DOHH2 (cell line): ENCODE measurements around the gene SMAD2.

Source experiments
- EZH2phosphoT487 ChIP-seq: fragments of 200-600 bp; sonication (generic); IDR thresholded peaks from 2 replicates; pipeline ENCODE4 v1.6.1; 2017; ENCODE audit warnings: borderline replicate concordance, mild to moderate bottlenecking, antibody characterized with exemption, low read length, moderate library complexity, mixed read lengths
- TF ChIP-seq, protein P1 (sequence below): fragments of 200-600 bp; sonication (generic); IDR thresholded peaks from one replicate; pipeline ENCODE4 v1.5.1; 2014; ENCODE audit warnings: antibody characterized with exemption, mild to moderate bottlenecking, low read depth, low read length; ENCODE audit not compliant: poor library complexity, severe bottlenecking

GRCh38 chr18:47898696-47899095 lies 31.8 kb downstream of the SMAD2 start:
- TF ChIP-seq, protein P1, sequence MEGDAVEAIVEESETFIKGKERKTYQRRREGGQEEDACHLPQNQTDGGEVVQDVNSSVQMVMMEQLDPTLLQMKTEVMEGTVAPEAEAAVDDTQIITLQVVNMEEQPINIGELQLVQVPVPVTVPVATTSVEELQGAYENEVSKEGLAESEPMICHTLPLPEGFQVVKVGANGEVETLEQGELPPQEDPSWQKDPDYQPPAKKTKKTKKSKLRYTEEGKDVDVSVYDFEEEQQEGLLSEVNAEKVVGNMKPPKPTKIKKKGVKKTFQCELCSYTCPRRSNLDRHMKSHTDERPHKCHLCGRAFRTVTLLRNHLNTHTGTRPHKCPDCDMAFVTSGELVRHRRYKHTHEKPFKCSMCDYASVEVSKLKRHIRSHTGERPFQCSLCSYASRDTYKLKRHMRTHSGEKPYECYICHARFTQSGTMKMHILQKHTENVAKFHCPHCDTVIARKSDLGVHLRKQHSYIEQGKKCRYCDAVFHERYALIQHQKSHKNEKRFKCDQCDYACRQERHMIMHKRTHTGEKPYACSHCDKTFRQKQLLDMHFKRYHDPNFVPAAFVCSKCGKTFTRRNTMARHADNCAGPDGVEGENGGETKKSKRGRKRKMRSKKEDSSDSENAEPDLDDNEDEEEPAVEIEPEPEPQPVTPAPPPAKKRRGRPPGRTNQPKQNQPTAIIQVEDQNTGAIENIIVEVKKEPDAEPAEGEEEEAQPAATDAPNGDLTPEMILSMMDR = no peak
- no peak for TF ChIP-seq EZH2phosphoT487
